ENCODE data around the gene ZNF804B. TPM values are rescaled to one million over a fixed set of nuclear protein-coding genes. Genes with fewer than 3 reads are reported as not detected.

The ZNF804B gene
- total RNA-seq, 1 experiment from 2014 or later, result not detected

GRCh38 chr7:89077992-89078391 lies 318.5 kb downstream of the ZNF804B start:
- H2BK5ac ChIP-seq (ENCODE audit: insufficient read length, low read length), result no peak overlapping the region
- no peak overlapping the region for H3K23ac ChIP-seq (ENCODE audit: insufficient read length, low read depth, low read length)
- DNase-seq, result no peak
- H3K4ac ChIP-seq (ENCODE audit: low read depth, low read length), result no peak overlapping the region
- H3T11ph ChIP-seq (ENCODE audit: low read length), result no peak overlapping the region
- Mint-ChIP-seq H3K36me3 (ENCODE audit: insufficient read depth in 1 of 3, low read depth in 3 of 3) (peaks cover 8 to 15% (median 9%) of the 10 kb centered on the region in 3 experiments; a peak in 6 of 7 replicates), H3K9me3 (peaks cover 16 to 21% of the 10 kb centered on the region in 2 experiments; a peak in 4 of 5 replicates), H3K27me3 (ENCODE audit: low read depth) (no peaks in the 10 kb centered on the region), H3K27ac (no peak overlapping the region), H3K4me3 (no peak overlapping the region), H3K4me1 (no peaks in the 10 kb centered on the region)
- no peak overlapping the region for H3K9ac ChIP-seq (ENCODE audit: extremely low read depth, insufficient read length, low read length)
- no peak overlapping the region for H2BK12ac ChIP-seq (ENCODE audit: insufficient read length, low read depth, low read length)
- H4K8ac ChIP-seq (replicated peaks; ENCODE audit: insufficient read length, low read depth, low read length), result no peak overlapping the region
- no peak for TF ChIP-seq CTCF (conservative IDR thresholded peaks at IDR 0.05)
- no peak overlapping the region for H2AFZ ChIP-seq (ENCODE audit: low read length)
- H3K79me2 ChIP-seq (ENCODE audit: insufficient read depth, low read length), result no peaks in the 10 kb centered on the region
- H3K27ac ChIP-seq (ENCODE audit: insufficient read length, low read depth, low read length), result no peak overlapping the region
- H3K79me1 ChIP-seq (ENCODE audit: insufficient read depth, low read depth, low read length, poor library complexity, severe bottlenecking), result no peaks in the 10 kb centered on the region
- no peak overlapping the region for H2AK5ac ChIP-seq (ENCODE audit: insufficient read length, low read length)
- no peak overlapping the region for H3K14ac ChIP-seq (ENCODE audit: insufficient read depth, low read length)
- H3K4me2 ChIP-seq (ENCODE audit: insufficient read depth, insufficient read length, low read length), result no peak overlapping the region
- H2BK15ac ChIP-seq (ENCODE audit: low read depth, low read length), result no peak overlapping the region
- H4K20me1 ChIP-seq (ENCODE audit: control insufficient read depth, insufficient read depth, insufficient read length), result no peaks in the 10 kb centered on the region
- no peak overlapping the region for H4K91ac ChIP-seq (ENCODE audit: insufficient read length, low read depth, low read length)
- no CpG with 5 or more reads among the region's 3 CpGs for WGBS (ENCODE audit: extremely low coverage, insufficient read length, low lambda C conversion rate)
- no peak overlapping the region for H3K56ac ChIP-seq (ENCODE audit: insufficient read length, low read depth, low read length)
- no peaks in the 10 kb centered on the region for H3K23me2 ChIP-seq (ENCODE audit: insufficient read length, low read depth, low read length, poor library complexity, severe bottlenecking)
- H3K9me3 ChIP-seq (ENCODE audit: control insufficient read depth, low read depth, low read length), result no peaks in the 10 kb centered on the region
- no peak overlapping the region for H3K18ac ChIP-seq (ENCODE audit: insufficient read length, low read depth, low read length)
- H3K4me1 ChIP-seq (ENCODE audit: insufficient read depth, low read length), result no peaks in the 10 kb centered on the region
- no peaks in the 10 kb centered on the region for H3K27me3 ChIP-seq (ENCODE audit: insufficient read depth, low read length)
- H4K5ac ChIP-seq (ENCODE audit: insufficient read length, low read depth, low read length), result no peak overlapping the region
- no peak overlapping the region for H2BK20ac ChIP-seq (ENCODE audit: low read depth, low read length, poor library complexity, severe bottlenecking)
- H2BK120ac ChIP-seq (ENCODE audit: low read depth, low read length, poor library complexity, severe bottlenecking), result no peak overlapping the region

All from H9 (cell line).